Measurements from ENCODE around the gene L1TD1.
"Not testable (repeated sequence)": the region's sequence is repeated elsewhere in the genome, so short reads cannot be mapped to it uniquely, and the experiment has no call there.

Gene L1TD1

GRCh38 chr1:62237950-62238374 is 43.3 kb downstream of the L1TD1 start:
- DNase-seq (ENCODE audit: low read depth): no peak

- DNase-seq (ENCODE audit: low read depth): no peak
Measured at GRCh38 chr1:62238507-62238906, 43.9 kb downstream of the L1TD1 start.

GRCh38 chr1:62239652-62240403 is 45.2 kb downstream of the L1TD1 start:
- DNase-seq (ENCODE audit: low read depth): not testable (repeated sequence)

GRCh38 chr1:62240651-62241370 is 46.2 kb downstream of the L1TD1 start:
- no peak for DNase-seq (ENCODE audit: low read depth)

- DNase-seq (ENCODE audit: low read depth): no peak
Measured at GRCh38 chr1:62241371-62242131, 46.9 kb downstream of the L1TD1 start.

GRCh38 chr1:62244380-62244779 is 49.7 kb downstream of the L1TD1 start:
- not testable (repeated sequence) for DNase-seq (ENCODE audit: low read depth)

- DNase-seq (ENCODE audit: low read depth): no peak
Measured at GRCh38 chr1:62245201-62245600, 50.6 kb downstream of the L1TD1 start.

- no peak for DNase-seq (ENCODE audit: low read depth)
Measured at GRCh38 chr1:62247391-62248168, 52.9 kb downstream of the L1TD1 start.

- no peak for DNase-seq (ENCODE audit: low read depth)
Measured at GRCh38 chr1:62250126-62250726, 55.6 kb downstream of the L1TD1 start.

- no peak for DNase-seq (ENCODE audit: low read depth)
Measured at GRCh38 chr1:62259551-62259950, 64.9 kb downstream of the L1TD1 start.

- DNase-seq (ENCODE audit: low read depth): no peak
Measured at GRCh38 chr1:62260688-62261087, 66.0 kb downstream of the L1TD1 start.

Data from T follicular helper cell (primary cell).